Effector memory CD4-positive, alpha-beta T cell (primary cell): ENCODE measurements around the gene FOSL1.

Source experiments
- DNase-seq, 3 donors: peaks; one replicate each; pipeline ENCODE4 v3.0.0-alpha.2; 2020
- H3K27ac ChIP-seq: 2 replicates; pipeline ENCODE4 v1.7.0; 2013; ENCODE audit warnings: mild to moderate bottlenecking, low read length, moderate library complexity; ENCODE audit not compliant: insufficient read depth, poor library complexity, severe bottlenecking
- H3K27me3 ChIP-seq: replicated peaks from 2 replicates; pipeline ENCODE4 v1.7.0; 2013; ENCODE audit warnings: mild to moderate bottlenecking, low read length; ENCODE audit not compliant: insufficient read depth, control insufficient read depth, poor library complexity, severe bottlenecking
- H3K36me3 ChIP-seq: 2 replicates; pipeline ENCODE4 v1.7.0; 2013; ENCODE audit warnings: mild to moderate bottlenecking, low read length, moderate library complexity; ENCODE audit not compliant: control insufficient read depth, insufficient read depth
- H3K4me1 ChIP-seq: 2 replicates; pipeline ENCODE4 v1.7.0; 2013; ENCODE audit warnings: low read length, mild to moderate bottlenecking; ENCODE audit not compliant: control insufficient read depth, insufficient read depth, poor library complexity, severe bottlenecking
- H3K4me3 ChIP-seq: 2 replicates; pipeline ENCODE4 v1.7.0; 2013; ENCODE audit warnings: low read length, low read depth, mild to moderate bottlenecking; ENCODE audit not compliant: insufficient read depth, poor library complexity, severe bottlenecking
- H3K9me3 ChIP-seq: 2 replicates; pipeline ENCODE4 v1.7.0; 2013; ENCODE audit warnings: mild to moderate bottlenecking, low read length, moderate library complexity; ENCODE audit not compliant: control insufficient read depth

FOSL1 gene

GRCh38 chr11:65859095-65859811 lies 40.9 kb downstream of the FOSL1 start:
- Histone ChIP-seq H3K27ac (peak overlapping the region; percentile 86), H3K4me3 (peak overlapping the region; percentile 96), H3K4me1 (peaks cover 42% of the 10 kb centered on the region), H3K27me3 (no peaks in the 10 kb centered on the region), H3K9me3 (no peaks in the 10 kb centered on the region), H3K36me3 (peaks cover 42% of the 10 kb centered on the region)
- DNase-seq = peak; percentile 94 to 96 (median 94)

DNA sequence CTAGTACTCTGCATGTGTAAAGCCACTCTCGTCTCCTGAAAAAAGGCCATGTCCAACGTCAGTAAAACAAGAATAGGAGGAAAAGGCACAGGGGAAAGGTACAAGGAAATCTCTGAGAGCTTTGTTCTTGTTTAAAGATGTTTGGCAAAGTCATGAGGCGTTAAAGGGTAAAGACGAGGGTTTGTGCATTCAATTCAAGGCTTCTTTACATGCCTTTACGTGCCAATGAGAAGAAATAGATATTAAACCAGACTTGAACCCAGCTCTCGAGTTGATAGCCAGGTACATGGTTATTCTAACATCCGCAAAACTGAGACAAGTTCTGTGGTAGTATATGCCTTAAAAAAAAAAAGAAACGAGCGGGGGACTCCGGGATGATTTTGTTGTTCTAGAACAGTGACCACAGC lies 41.5 kb downstream of the FOSL1 start:
- Histone ChIP-seq H3K27ac (peak overlapping the region; percentile 86), H3K36me3 (peaks cover 42% of the 10 kb centered on the region), H3K9me3 (no peaks in the 10 kb centered on the region), H3K4me3 (peak overlapping the region; percentile 96), H3K27me3 (no peaks in the 10 kb centered on the region), H3K4me1 (peaks cover 44% of the 10 kb centered on the region)
- no peak for DNase-seq

- Histone ChIP-seq H3K36me3 (peaks cover 42% of the 10 kb centered on the region), H3K9me3 (no peaks in the 10 kb centered on the region), H3K27me3 (no peaks in the 10 kb centered on the region), H3K27ac (peak within 1 kb of the TSS; percentile 86), H3K4me1 (peaks cover 46% of the 10 kb centered on the region), H3K4me3 (peak within 1 kb of the TSS; percentile 96)
- DNase-seq = peak; percentile 94 to 97 (median 95)
Observed at GRCh38 chr11:65857853-65858680, 42.1 kb downstream of the FOSL1 start, which contains the start of gene CFL1. Gene CFL1, minus strand, starts transcription at chr11:65858180. Its CDS starts 81 bp downstream, at chr11:65858099.

GRCh38 chr11:65857500-65857852 lies 42.7 kb downstream of the FOSL1 start:
- peaks cover 42% of the 10 kb centered on the region for H3K36me3 ChIP-seq
- H3K9me3 ChIP-seq = no peaks in the 10 kb centered on the region
- peak overlapping the region; percentile 96 for H3K4me3 ChIP-seq
- peaks cover 46% of the 10 kb centered on the region for H3K4me1 ChIP-seq
- no peaks in the 10 kb centered on the region for H3K27me3 ChIP-seq
- H3K27ac ChIP-seq = peak overlapping the region; percentile 71
- DNase-seq = peak; percentile 29 to 48 (median 47)

GRCh38 chr11:65856689-65857499 lies 43.3 kb downstream of the FOSL1 start:
- peak; percentile 73 to 83 (median 75) for DNase-seq
- no peaks in the 10 kb centered on the region for H3K9me3 ChIP-seq
- H3K27me3 ChIP-seq = no peaks in the 10 kb centered on the region
- H3K27ac ChIP-seq = peak overlapping the region; percentile 71
- H3K4me1 ChIP-seq = peaks cover 46% of the 10 kb centered on the region
- H3K4me3 ChIP-seq = peak overlapping the region; percentile 96
- peaks cover 43% of the 10 kb centered on the region for H3K36me3 ChIP-seq

DNA sequence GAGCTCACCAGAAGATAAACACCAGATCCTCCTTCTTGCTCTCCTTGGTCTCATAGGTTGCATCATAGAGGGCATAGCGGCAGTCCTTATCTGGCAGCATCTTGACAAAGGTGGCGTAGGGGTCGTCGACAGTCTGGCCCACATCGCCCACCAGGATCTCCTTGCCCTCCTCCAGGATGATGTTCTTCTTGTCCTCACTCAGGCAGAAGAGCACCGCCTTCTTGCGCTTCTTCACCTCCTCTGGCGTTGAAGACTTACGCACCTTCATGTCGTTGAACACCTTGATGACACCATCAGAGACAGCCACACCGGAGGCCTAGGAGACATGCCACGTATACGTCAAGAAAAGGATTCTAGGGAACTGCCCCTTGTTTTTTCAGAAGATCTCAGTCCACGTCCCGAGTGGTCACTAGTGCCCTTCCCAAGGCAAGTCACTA lies 44.2 kb downstream of the FOSL1 start:
- Histone ChIP-seq H3K9me3 (no peaks in the 10 kb centered on the region), H3K27ac (no peak overlapping the region), H3K4me1 (peaks cover 37% of the 10 kb centered on the region), H3K36me3 (peaks cover 52% of the 10 kb centered on the region), H3K27me3 (no peaks in the 10 kb centered on the region), H3K4me3 (peak overlapping the region; percentile 96)
- DNase-seq = no peak

GRCh38 chr11:65854852-65855837 lies 45.0 kb downstream of the FOSL1 start:
- H3K36me3 ChIP-seq = peaks cover 57% of the 10 kb centered on the region
- no peak overlapping the region for H3K27ac ChIP-seq
- H3K4me3 ChIP-seq = no peak overlapping the region
- peaks cover 36% of the 10 kb centered on the region for H3K4me1 ChIP-seq
- H3K9me3 ChIP-seq = no peaks in the 10 kb centered on the region
- no peaks in the 10 kb centered on the region for H3K27me3 ChIP-seq
- DNase-seq = no peak

GRCh38 chr11:65854161-65854592 lies 46.0 kb downstream of the FOSL1 start:
- Histone ChIP-seq H3K4me3 (no peak overlapping the region), H3K9me3 (no peaks in the 10 kb centered on the region), H3K27ac (peak overlapping the region; percentile 27), H3K4me1 (peaks cover 28% of the 10 kb centered on the region), H3K27me3 (no peaks in the 10 kb centered on the region), H3K36me3 (peaks cover 57% of the 10 kb centered on the region)
- DNase-seq = no peak
